PFSK-1 (cell line): ENCODE results near the gene ADAMTSL5.

ENCODE experiments used
- FOXP2 ChIP-seq: optimal IDR thresholded peaks from 2 replicates; pipeline ENCODE3; 2011; ENCODE audit warnings: borderline replicate concordance, control low read depth, inconsistent platforms; ENCODE audit not compliant: insufficient read depth; ENCODE audit errors: extremely low read length, extremely low read depth
- POLR2AphosphoS5 ChIP-seq: IDR thresholded peaks from 2 replicates; pipeline ENCODE4 v1.6.1; 2012; ENCODE audit warnings: low read depth, mild to moderate bottlenecking, control low read depth, low read length, moderate library complexity
- SIN3A ChIP-seq: IDR thresholded peaks from 2 replicates; pipeline ENCODE4 v1.6.1; 2012; ENCODE audit warnings: mild to moderate bottlenecking, low read length, moderate library complexity, borderline replicate concordance; ENCODE audit not compliant: insufficient read depth
- TAF1 ChIP-seq: IDR thresholded peaks from 2 replicates; pipeline ENCODE4 v1.6.1; 2012; ENCODE audit warnings: low read length, control low read depth, borderline replicate concordance; ENCODE audit not compliant: insufficient read depth

DNA sequence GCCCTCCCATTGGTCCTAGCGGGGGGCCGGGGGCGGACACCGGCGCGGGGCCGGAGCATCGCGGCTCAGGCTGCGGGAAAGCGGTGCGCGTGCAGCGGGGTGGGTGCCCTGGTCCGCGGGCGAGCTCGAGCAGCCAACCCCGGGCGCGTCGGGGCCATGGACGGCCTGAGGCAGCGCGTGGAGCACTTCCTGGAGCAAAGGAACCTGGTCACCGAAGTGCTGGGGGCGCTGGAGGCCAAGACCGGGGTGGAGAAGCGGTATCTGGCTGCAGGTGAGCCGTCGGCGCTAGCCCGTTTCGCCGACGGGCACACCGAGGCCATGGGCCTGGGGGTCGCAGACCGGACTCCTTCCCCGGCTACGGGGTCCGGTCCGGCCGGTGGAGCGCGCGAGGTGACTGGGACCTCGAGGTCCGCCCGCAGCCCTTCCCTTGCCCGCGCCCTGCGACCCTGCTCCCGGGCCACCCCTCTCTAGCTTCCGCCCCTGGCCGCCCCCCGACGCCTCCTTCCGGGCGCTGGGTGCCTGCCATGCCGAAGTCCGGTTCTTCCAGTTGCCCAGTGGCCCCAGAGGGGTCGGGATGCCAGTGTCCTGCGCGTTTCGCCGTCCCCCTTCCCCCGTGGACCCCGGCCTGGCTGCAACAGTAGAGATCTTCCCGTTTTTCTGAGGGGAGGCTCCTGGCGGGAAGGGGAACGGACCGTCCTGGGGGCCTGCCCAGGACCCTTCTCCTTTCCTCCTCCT, 21.5 kb downstream of the ADAMTSL5 start, which contains the start of gene REEP6:
- TF ChIP-seq TAF1 (0 out of 2 replicates have a peak, but pooled peaks have one; percentile 51), POLR2AphosphoS5 (peak; percentile 49; the same call in 1 of the 2 replicates), FOXP2 (no peak), SIN3A (no peak)
